HG02642 (cell line): ENCODE data around the gene OR5AU1.
A peak's percentile ranks its signal among the peaks of the same experiment; 100 is the strongest.

ENCODE experiments used
- ATAC-seq: cut with Tn5 transposase; IDR thresholded peaks from one replicate; pipeline ENCODE4 v1.9.1; 2021; ENCODE audit warnings: mild to moderate bottlenecking; ENCODE audit not compliant: unreplicated experiment, poor library complexity

The OR5AU1 gene

GRCh38 chr14:21109377-21110138 lies 46.3 kb downstream of the OR5AU1 start:
- ATAC-seq = peak; percentile 52

- no peak for ATAC-seq
Measured at GRCh38 chr14:21108791-21109190, 47.1 kb downstream of the OR5AU1 start.

DNA sequence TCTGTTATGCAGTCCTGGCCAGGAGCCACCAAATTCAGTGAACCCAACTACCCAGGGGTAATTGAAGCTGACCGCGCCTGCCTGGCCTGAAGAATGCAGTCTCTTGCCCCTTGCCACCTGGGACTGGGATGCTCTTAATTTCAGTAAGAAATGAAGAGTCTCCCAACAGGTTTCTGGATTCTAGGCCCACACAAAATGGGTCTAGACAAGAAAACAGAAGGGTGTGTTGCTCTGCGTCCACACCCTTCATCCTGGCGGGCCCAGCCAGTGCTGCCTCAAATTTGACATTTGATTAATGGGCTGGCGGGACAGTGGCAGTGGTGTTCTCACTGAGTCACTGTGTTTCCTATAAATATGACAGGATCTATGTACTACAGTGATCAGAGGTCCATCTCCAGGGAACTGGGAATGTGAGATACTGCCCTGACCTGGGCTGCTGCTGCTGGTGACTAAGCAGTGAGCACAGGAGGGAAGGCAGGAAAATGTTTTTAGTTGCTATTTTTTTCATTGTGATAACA lies 48.5 kb downstream of the OR5AU1 start:
- no peak for ATAC-seq

- no peak for ATAC-seq
Measured at GRCh38 chr14:21106498-21107282, 49.2 kb downstream of the OR5AU1 start.

DNA sequence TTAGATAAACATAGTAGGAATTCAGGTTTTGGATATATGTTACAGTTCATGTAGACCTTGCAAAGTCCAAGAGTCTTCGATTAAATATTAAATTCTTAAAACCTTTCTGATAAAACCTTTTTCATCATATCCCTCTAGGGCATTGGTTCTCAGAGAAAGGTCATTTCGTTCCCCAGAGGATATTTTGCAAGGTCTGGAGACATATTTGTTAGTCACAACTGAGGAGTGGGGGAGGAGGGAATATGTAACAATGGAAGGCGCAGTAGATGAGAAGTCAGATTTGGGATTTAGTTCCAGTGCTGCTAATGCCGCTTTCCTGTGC lies 49.7 kb downstream of the OR5AU1 start:
- no peak for ATAC-seq

- no peak for ATAC-seq
Measured at GRCh38 chr14:21105095-21105494, 50.8 kb downstream of the OR5AU1 start.
